ENCODE data around the gene PCBP1. TPM values are rescaled to one million over a fixed set of nuclear protein-coding genes. Genes with fewer than 3 reads are reported as not detected.
"Not testable (repeated sequence)": the region's sequence is repeated elsewhere in the genome, so short reads cannot be mapped to it uniquely, and the experiment has no call there.

Gene PCBP1
- total RNA-seq, 2 experiments from 2014 or later: 58.2 to 423 TPM

DNA sequence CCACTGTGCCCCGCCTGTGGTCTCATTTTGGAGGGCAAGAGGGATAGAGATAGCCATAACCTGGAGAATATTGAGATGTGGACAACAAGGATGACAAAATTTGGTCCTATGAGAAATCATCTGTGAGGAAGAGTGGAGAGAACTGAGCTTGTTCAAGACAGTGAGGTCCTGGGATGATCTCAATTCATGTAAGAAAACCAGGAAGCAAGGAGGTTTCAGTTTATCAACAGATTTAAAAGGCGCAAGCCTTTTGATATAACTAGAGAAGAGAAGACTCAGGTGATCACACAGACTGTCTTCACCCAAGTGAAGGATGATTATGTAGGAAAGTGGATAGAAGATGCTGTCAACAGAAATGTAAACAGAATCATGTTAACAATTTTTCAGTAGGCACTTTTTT lies 39.1 kb downstream of the PCBP1 start:
- peaks cover 13% of the 10 kb centered on the region; the same call in 1 of the 2 replicates for H3K79me2 ChIP-seq (ENCODE audit: insufficient read depth, low read depth, low read length)
- POLR2A ChIA-PET: interaction anchor here (0.6 to 6.8 kb wide), 12 partner anchors 9 to 421 kb away, joined by 3 to 129 read pairs (median 6); partner anchors contain the start of genes C2orf42 and MXD1
- peaks cover 89% of the 10 kb centered on the region for H3K4me1 ChIP-seq (ENCODE audit: insufficient read depth, low read length, poor library complexity, severe bottlenecking)
- H2AFZ ChIP-seq (ENCODE audit: low read length): peak overlapping the region; percentile 53; the same call in 1 of the 2 replicates
- H3K4me3 ChIP-seq (ENCODE audit: low read depth, low read length, poor library complexity, severe bottlenecking): peak overlapping the region; percentile 63
- no peak for TF ChIP-seq EZH2phosphoT487 (IDR thresholded peaks at IDR 0.05; ENCODE audit: borderline replicate concordance, low read depth, low read length)
- TF ChIP-seq, protein P1, sequence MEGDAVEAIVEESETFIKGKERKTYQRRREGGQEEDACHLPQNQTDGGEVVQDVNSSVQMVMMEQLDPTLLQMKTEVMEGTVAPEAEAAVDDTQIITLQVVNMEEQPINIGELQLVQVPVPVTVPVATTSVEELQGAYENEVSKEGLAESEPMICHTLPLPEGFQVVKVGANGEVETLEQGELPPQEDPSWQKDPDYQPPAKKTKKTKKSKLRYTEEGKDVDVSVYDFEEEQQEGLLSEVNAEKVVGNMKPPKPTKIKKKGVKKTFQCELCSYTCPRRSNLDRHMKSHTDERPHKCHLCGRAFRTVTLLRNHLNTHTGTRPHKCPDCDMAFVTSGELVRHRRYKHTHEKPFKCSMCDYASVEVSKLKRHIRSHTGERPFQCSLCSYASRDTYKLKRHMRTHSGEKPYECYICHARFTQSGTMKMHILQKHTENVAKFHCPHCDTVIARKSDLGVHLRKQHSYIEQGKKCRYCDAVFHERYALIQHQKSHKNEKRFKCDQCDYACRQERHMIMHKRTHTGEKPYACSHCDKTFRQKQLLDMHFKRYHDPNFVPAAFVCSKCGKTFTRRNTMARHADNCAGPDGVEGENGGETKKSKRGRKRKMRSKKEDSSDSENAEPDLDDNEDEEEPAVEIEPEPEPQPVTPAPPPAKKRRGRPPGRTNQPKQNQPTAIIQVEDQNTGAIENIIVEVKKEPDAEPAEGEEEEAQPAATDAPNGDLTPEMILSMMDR (conservative IDR thresholded peaks at IDR 0.05; ENCODE audit: low read length): no peak
- BruUV-seq (replicated peaks): no TSS peak
- H4K20me1 ChIP-seq (ENCODE audit: insufficient read depth, low read length): no peaks in the 10 kb centered on the region
- peak overlapping the region; percentile 64 for H3K4me2 ChIP-seq (ENCODE audit: low read length)
- intact Hi-C loops (cut with micrococcal nuclease; ENCODE audit: unreplicated experiment): loop anchor here (10.0 kb wide), 2 partner anchors 938 to 1362 kb away; partner anchors contain the start of gene NAGK
- H3K9me2 ChIP-seq (ENCODE audit: insufficient read depth, low read length): no peaks in the 10 kb centered on the region
- peak overlapping the region; percentile 83 for H3K27ac ChIP-seq (ENCODE audit: low read depth, low read length, poor library complexity, severe bottlenecking)
- no peaks in the 10 kb centered on the region for H3K9me3 ChIP-seq (ENCODE audit: low read length)
- CTCF ChIA-PET (ENCODE audit: unreplicated experiment): no interaction called here
- H3K36me3 ChIP-seq (ENCODE audit: insufficient read depth, low read length): no peaks in the 10 kb centered on the region
- DNase-seq (ENCODE audit: low spot score): no peak

DNA sequence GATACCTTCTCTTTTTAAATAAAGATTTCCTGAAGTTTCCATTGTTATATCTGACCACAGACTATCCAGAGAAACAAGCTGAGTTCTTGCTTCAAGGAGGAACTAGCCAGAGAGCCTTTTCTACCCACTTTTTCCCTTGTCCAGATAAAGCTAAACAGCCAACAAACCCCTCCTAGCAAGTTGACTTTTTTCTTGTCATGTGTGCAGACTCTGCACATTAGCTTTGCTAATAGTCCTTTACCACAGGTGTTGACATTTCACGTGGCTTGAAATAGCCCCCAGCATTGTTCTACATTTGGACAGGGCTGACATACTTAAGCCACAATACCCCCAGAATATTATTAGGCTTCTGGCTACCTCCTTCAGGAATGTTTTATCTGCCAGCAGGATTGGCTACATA lies 40.7 kb downstream of the PCBP1 start:
- no TSS peak for BruUV-seq (replicated peaks)
- peak overlapping the region; percentile 83 for H3K27ac ChIP-seq (ENCODE audit: low read depth, low read length, poor library complexity, severe bottlenecking)
- DNase-seq (ENCODE audit: low spot score): peak; percentile 61
- peak overlapping the region; percentile 64 for H3K4me2 ChIP-seq (ENCODE audit: low read length)
- H3K36me3 ChIP-seq (ENCODE audit: insufficient read depth, low read length): no peaks in the 10 kb centered on the region
- CTCF ChIA-PET (ENCODE audit: unreplicated experiment): no interaction called here
- peak overlapping the region; percentile 53; the same call in 1 of the 2 replicates for H2AFZ ChIP-seq (ENCODE audit: low read length)
- H3K79me2 ChIP-seq (ENCODE audit: insufficient read depth, low read depth, low read length): peaks cover 22% of the 10 kb centered on the region; the same call in 1 of the 2 replicates
- TF ChIP-seq EZH2phosphoT487 (IDR thresholded peaks at IDR 0.05; ENCODE audit: borderline replicate concordance, low read depth, low read length): no peak
- TF ChIP-seq, protein P1 (conservative IDR thresholded peaks at IDR 0.05; ENCODE audit: low read length): no peak
- peaks cover 86% of the 10 kb centered on the region for H3K4me1 ChIP-seq (ENCODE audit: insufficient read depth, low read length, poor library complexity, severe bottlenecking)
- no peaks in the 10 kb centered on the region for H4K20me1 ChIP-seq (ENCODE audit: insufficient read depth, low read length)
- POLR2A ChIA-PET: interaction anchor here (0.6 to 3.2 kb wide), 11 partner anchors 12 to 205 kb away, joined by 3 to 24 read pairs (median 5); partner anchors contain the start of gene SNRPG
- intact Hi-C loops (cut with micrococcal nuclease; ENCODE audit: unreplicated experiment): loop anchor here (10.0 kb wide), 2 partner anchors 937 to 1363 kb away; partner anchors contain the start of gene NAGK
- H3K9me3 ChIP-seq (ENCODE audit: low read length): no peaks in the 10 kb centered on the region
- peak overlapping the region; percentile 39 for H3K4me3 ChIP-seq (ENCODE audit: low read depth, low read length, poor library complexity, severe bottlenecking)
- no peaks in the 10 kb centered on the region for H3K9me2 ChIP-seq (ENCODE audit: insufficient read depth, low read length)

DNA sequence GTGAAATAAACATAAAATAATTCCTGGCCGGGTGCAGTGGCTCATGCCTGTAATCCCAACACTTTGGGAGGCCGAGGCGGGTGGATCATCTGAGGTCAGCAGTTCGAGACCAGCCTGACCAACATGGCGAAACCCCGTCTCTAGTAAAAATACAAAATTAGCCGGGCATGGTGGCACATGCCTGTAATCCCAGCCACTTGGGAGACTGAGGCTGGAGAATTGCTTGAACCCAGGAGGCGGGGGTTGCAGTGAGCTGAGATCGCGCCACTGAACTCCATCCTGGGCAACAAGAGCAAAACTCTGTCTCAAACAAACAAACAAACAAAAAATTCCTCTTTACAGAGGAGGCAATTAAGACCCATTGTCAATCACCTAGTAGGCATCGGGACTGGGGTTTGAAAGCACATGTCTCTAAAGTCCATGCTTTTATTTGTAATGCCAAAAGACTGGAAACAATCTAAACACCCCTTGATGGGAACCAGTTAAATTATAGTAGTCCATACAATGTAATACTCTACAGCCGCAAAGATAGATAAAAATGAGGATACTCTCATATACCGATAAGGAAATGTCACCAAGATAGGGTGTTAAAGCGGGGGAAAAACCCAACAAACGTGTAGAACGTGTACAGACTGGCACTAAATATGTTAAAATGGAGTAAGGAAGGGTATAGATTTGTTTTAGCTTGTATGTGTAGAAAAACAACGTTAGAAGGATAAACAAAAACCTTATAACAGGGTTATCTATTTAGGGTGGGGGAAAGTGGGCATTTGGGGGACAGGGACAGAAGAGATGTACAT lies 44.3 kb downstream of the PCBP1 start:
- BruUV-seq (replicated peaks); DNase-seq (ENCODE audit: low spot score); H3K9me2 ChIP-seq (ENCODE audit: insufficient read depth, low read length); H4K20me1 ChIP-seq (ENCODE audit: insufficient read depth, low read length); H3K36me3 ChIP-seq (ENCODE audit: insufficient read depth, low read length); CTCF ChIA-PET (ENCODE audit: unreplicated experiment); H3K9me3 ChIP-seq (ENCODE audit: low read length): not testable (repeated sequence)
- intact Hi-C loops (cut with micrococcal nuclease; ENCODE audit: unreplicated experiment): loop anchor here (2.0 kb wide), 1 partner anchor 43 kb away; no protein-coding TSS in a partner anchor
- Histone ChIP-seq H3K79me2 (ENCODE audit: insufficient read depth, low read depth, low read length) (peaks cover 22% of the 10 kb centered on the region; the same call in 1 of the 2 replicates), H3K4me2 (ENCODE audit: low read length) (peak overlapping the region; percentile 94), H3K4me1 (ENCODE audit: insufficient read depth, low read length, poor library complexity, severe bottlenecking) (peaks cover 87% of the 10 kb centered on the region), H2AFZ (ENCODE audit: low read length) (peak overlapping the region; percentile 32; the same call in 1 of the 2 replicates), H3K27ac (ENCODE audit: low read depth, low read length, poor library complexity, severe bottlenecking) (peak overlapping the region; percentile 93), H3K4me3 (ENCODE audit: low read depth, low read length, poor library complexity, severe bottlenecking) (peak overlapping the region; percentile 67)
- POLR2A ChIA-PET: interaction anchor here (0.6 to 9.7 kb wide), 12 partner anchors 8 to 47 kb away, joined by 3 to 129 read pairs (median 14); no protein-coding TSS in a partner anchor

Measured in OCI-LY7 (cell line).